ENCODE results near the gene POLR3C.
"Not testable (repeated sequence)": the region's sequence is repeated elsewhere in the genome, so short reads cannot be mapped to it uniquely, and the experiment has no call there.

Gene POLR3C

GRCh38 chr1:145812977-145813810 lies 10.8 kb upstream of the POLR3C start:
- DNase-seq; in situ Hi-C loops (cut with MboI; ENCODE audit: low pct_unique_long_range_greater_than_20kb, low sequenced_read_pairs): not testable (repeated sequence)

- in situ Hi-C loops (cut with MboI; ENCODE audit: low pct_unique_long_range_greater_than_20kb, low sequenced_read_pairs) = not testable (repeated sequence)
- DNase-seq = peak; percentile 25
These were observed 5.9 kb upstream of the POLR3C start for GRCh38 chr1:145818095-145818494.

GRCh38 chr1:145822779-145823331 lies 1.1 kb upstream of the POLR3C start:
- DNase-seq; in situ Hi-C loops (cut with MboI; ENCODE audit: low pct_unique_long_range_greater_than_20kb, low sequenced_read_pairs): not testable (repeated sequence)

DNA sequence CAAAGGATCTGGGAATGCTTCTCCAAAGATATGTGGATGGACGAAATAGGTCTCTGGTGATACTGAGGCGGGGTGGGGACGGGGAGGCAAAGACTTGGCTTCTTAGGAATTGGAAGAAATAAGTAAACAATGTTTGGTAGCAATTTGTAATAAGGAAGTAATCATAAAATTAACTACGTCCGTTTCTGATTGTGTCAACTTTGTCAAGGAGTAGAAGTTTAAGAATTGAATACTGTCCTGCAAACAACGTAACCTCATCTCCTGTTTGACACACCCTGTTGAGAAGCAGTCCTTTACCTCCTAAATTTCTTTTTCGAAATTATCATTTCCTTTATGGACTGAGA lies 471 bp downstream of the POLR3C start:
- DNase-seq = no peak
- in situ Hi-C loops (cut with MboI; ENCODE audit: low pct_unique_long_range_greater_than_20kb, low sequenced_read_pairs) = no loop called here

- DNase-seq = no peak
- in situ Hi-C loops (cut with MboI; ENCODE audit: low pct_unique_long_range_greater_than_20kb, low sequenced_read_pairs) = no loop called here
These were observed 2.0 kb downstream of the POLR3C start for GRCh38 chr1:145826030-145826429.

GRCh38 chr1:145827966-145828365 lies 4.0 kb downstream of the POLR3C start:
- in situ Hi-C loops (cut with MboI; ENCODE audit: low pct_unique_long_range_greater_than_20kb, low sequenced_read_pairs) = no loop called here
- DNase-seq = no peak

DNA sequence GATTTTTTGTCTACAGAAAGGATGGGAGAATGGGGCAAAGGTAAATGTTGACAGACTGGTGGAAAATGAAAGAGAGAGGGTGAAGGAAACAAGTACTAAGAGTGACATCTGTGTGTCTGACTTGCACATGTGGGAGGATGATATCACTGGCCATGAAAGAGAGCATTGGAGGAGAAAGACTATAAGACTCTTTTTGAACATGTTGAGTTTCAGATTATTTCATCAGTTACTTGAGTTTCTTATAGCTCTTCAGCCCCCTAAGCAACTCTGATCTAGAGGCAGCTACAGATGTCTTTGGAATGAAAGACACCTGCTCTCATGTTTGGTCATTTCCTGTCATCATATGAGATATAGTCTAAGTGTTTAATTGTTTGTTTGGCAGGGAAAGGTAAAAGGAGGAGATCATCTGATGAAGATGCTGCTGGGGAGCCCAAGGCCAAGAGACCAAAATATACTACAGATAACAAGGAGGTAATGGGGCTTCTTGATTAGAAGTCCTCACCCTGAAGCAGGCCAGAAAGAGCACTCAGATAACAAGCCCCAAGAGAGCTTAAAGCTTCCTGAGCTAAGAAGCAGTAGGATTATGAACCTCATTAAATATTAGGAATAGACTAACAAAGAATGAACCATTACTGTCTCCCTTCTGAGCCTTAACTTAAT lies 4.5 kb downstream of the POLR3C start:
- in situ Hi-C loops (cut with MboI; ENCODE audit: low pct_unique_long_range_greater_than_20kb, low sequenced_read_pairs) = no loop called here
- DNase-seq = no peak

DNA sequence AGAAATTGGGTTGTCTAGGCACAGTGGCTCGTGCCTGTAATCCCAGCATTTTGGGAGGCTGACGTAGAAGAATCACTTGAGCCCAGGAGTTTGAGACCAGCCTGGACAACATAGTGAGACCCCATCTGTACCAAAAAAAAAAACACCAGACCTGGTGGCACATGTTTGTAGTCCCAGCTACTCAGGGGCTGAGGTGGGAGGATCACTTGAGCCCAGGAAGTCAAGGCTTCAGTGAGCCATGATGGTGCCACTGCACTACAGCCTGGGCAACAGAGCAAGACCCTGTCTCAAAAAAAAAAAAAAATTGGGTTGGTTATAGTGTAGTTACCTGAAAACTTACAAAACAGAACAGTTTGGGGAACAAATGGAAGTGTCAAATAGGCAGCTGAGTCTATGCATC lies 6.8 kb downstream of the POLR3C start:
- in situ Hi-C loops (cut with MboI; ENCODE audit: low pct_unique_long_range_greater_than_20kb, low sequenced_read_pairs) = not testable (repeated sequence)

GRCh38 chr1:145837656-145838055 lies 13.7 kb downstream of the POLR3C start:
- DNase-seq = no peak
- in situ Hi-C loops (cut with MboI; ENCODE audit: low pct_unique_long_range_greater_than_20kb, low sequenced_read_pairs) = no loop called here

More for the DNA sequence above, 6.8 kb downstream of the POLR3C start:
- not testable (repeated sequence) for DNase-seq

DNA sequence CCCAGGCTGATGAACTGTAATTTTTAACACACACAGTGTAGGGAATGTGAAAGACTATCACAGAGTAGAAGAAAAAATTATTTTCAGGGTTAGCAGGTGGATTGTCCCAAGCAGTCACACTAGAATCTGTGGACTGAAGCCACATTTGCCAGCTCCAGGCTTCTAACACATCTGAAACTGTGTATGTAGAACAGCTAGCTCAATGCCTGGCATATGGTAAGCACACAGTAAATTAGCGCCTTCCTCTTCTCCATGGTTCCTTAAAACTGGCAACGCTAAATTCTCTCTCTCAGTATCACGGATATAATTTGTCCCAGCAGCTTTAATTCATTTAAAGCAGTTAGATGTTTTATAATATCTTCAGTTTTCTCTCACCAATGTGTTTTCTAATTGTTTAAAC lies 19.0 kb downstream of the POLR3C start:
- no peak for DNase-seq
- in situ Hi-C loops (cut with MboI; ENCODE audit: low pct_unique_long_range_greater_than_20kb, low sequenced_read_pairs) = no loop called here

DNA sequence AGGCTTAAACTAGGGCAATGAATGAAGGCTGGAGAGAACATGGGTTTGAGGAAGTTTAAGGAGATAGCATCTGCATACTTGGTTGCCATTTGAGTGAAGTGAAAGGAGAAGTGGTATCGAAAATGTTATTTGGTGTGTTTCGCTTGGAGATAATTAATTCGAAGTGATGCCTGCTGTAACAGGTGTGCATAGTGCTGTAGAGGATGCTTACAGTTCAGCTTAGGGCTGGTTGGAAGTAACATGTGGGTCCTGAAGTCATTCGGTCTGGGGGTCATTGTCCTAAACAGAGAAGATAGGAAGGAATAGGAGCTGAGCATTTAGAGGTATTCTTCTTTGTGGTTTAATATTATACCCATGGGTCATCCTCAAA lies 21.1 kb downstream of the POLR3C start:
- peak; percentile 78 for DNase-seq
- in situ Hi-C loops (cut with MboI; ENCODE audit: low pct_unique_long_range_greater_than_20kb, low sequenced_read_pairs) = no loop called here

GRCh38 chr1:145845514-145846161 lies 21.6 kb downstream of the POLR3C start, which contains the start of gene NUDT17:
TSS of gene NUDT17 (plus strand) at chr1:145845630. CDS start at chr1:145845641, 11 bp downstream.
- DNase-seq = peak; percentile 79
- in situ Hi-C loops (cut with MboI; ENCODE audit: low pct_unique_long_range_greater_than_20kb, low sequenced_read_pairs) = no loop called here

GRCh38 chr1:145846201-145846612 lies 22.2 kb downstream of the POLR3C start:
- in situ Hi-C loops (cut with MboI; ENCODE audit: low pct_unique_long_range_greater_than_20kb, low sequenced_read_pairs) = no loop called here

DNA sequence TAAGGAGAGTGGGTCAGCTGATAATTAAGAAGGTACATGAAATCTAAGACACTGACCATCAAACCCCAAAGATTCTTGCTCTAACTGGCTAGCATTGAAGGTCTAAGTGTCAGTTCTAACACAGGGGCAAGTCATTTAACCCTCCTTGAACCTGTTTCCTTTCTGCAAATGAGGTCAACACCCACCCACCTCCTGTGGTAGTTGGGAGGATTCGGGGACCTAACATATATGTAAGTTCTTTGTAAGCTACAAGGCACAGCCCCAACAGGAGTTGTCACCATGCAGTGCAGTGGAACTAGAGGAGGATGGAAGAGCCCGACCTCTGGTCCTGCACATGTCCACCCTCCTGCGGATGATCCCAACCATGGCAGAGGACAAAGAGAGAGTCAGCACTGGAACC lies 23.8 kb downstream of the POLR3C start:
- in situ Hi-C loops (cut with MboI; ENCODE audit: low pct_unique_long_range_greater_than_20kb, low sequenced_read_pairs) = no loop called here
- no peak for DNase-seq

More at GRCh38 chr1:145846201-145846612, 22.2 kb downstream of the POLR3C start:
- peak; percentile 55 for DNase-seq

DNA sequence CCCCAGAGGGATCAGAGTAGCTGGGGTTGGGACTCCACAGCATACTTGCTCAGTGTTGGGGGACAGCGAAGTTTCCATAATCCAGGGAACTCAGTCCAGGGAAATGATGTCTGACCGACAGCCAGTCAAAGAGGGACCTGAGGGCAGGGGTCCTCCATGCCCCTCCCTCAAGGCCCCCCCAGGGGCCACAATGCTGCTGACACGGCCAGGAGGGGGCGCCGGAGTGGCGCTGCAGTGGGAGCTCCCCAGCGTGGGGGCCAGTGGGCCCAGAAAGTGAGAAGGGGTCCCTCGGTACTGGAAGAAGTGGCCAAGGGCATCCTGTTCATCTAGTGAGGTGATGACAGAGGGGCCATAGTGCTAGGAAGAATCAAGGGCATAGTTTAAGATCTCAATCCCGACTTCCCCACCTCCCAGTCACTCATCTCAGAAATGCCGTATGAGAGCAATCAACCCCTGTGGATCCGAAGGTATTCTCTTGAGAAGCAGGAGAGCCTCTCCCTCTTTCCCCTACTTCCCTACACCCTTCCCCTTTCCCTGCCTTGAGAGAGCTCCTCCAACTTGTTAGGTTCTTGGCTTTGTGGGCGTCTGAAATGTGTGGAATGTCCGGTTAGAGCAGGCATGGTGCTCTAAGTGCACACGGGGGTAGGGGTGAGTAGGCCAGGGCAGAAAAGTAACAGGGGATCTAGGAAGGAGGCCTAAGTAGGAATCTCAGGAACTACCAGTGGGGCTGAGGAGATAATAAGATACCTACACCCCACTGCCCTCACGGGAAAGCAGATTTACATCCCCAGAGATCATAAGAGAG lies 25.6 kb downstream of the POLR3C start:
- in situ Hi-C loops (cut with MboI; ENCODE audit: low pct_unique_long_range_greater_than_20kb, low sequenced_read_pairs) = no loop called here
- no peak for DNase-seq

GRCh38 chr1:145855426-145855948 lies 31.5 kb downstream of the POLR3C start:
- in situ Hi-C loops (cut with MboI; ENCODE audit: low pct_unique_long_range_greater_than_20kb, low sequenced_read_pairs) = no loop called here
- DNase-seq = peak; percentile 39

DNA sequence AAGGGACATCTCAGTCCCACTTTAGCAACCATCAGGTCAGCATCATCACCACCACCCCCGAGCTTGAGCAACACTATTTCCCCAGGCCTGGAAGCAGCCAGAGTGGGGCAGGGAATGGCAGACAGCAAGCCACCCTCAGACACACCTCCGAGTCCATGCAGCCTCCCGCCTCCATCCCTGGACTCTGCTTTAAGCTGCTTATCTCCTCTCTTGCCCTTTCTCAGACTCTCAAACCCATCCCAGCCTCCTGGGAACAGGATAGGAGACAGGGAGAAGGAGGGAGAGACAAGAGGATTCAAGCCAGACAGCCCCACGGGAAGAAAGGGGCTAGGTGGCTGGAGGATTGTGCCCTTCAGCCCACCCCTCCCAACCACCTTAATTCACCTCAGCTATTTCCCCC lies 33.2 kb downstream of the POLR3C start:
- in situ Hi-C loops (cut with MboI; ENCODE audit: low pct_unique_long_range_greater_than_20kb, low sequenced_read_pairs) = no loop called here
- no peak for DNase-seq

GRCh38 chr1:145858238-145858900 lies 34.4 kb downstream of the POLR3C start:
- in situ Hi-C loops (cut with MboI; ENCODE audit: low pct_unique_long_range_greater_than_20kb, low sequenced_read_pairs) = no loop called here
- peak; percentile 37 for DNase-seq
